DMS114 treated with DMSO at 0.1 percent for 48 hours (cell line): ENCODE results near the gene CDCA3.
"Not testable (repeated sequence)": the region's sequence is repeated elsewhere in the genome, so short reads cannot be mapped to it uniquely, and the experiment has no call there.

ENCODE experiments used
- DNase-seq: peaks from one replicate; lab custom pipeline; 2025; ENCODE audit not compliant: unreplicated experiment; lab: John Stamatoyannopoulos, UW

CDCA3 gene

DNA sequence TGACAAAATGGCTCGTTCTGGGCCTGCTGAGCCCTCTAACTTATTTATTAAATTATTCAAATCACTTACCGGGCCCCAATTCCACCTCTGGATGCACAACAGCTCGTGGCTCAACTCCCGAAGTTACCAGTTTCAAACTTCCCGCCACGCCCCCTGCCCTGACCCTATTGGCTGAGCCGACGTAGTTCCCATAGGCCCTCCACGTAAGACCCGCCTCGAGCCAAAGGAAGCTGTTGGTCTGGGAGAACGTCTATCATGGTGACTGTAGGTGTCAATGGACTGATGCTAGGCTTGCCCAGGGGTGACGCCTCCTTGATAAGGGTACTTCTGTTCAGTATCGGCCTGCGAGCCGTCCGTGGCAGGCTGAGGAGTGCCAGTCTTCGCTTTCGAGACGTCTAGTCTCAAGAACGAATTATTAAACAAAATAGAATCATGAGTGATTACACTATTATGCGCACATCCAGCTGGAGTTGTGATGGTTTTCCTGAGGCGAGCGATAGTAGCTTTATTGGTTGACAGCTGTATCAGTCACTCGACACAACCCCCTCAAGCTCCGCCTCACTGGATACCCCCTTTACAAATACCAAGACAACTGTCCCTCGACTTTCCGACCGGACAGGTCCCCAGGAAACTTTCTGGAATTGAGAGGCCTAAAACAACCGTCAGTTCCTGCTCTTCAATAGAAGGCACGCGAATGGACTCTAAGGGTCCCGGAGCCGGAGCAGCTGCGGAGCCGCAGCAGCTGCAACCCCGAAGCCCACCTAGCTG lies at the start of gene CDCA3:
Gene CDCA3 (minus strand): TSS at position 134 of the 768 bp plus-strand sequence. CDS start 334 bp downstream, outside the sequence.
- DNase-seq = peak; percentile 98

DNA sequence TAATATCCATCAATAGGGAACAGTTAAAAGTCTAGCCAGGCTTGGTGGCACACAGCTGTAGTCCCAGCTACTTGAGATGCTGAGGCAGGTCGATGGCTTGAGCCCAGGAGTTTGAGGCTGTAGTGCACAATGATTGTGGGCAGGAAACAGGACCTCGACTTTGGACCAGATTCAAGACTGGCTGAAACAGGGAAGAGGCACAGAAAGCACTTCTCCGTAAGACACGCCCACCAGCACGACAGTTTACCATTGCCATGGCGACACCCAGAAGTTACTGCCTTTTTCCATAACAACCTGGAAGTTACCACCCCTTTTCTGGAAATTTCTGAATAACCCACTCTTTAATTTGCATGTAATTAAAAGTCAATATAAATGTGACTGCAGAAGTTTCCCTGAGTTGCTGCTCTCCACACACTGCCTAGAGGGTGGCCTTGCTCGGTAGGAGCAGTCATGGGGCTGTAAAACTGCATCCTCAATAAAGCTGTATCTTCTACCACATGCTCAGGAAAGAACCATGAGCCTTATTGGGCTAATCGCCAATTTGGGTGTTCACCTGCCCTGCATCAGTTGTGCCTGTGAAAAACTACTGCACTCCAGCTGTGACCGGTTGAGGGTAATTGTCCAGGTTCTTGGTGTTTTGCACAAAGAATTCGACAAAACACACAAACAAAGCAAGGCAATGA lies 48.9 kb upstream of the CDCA3 start:
- DNase-seq = no peak

DNA sequence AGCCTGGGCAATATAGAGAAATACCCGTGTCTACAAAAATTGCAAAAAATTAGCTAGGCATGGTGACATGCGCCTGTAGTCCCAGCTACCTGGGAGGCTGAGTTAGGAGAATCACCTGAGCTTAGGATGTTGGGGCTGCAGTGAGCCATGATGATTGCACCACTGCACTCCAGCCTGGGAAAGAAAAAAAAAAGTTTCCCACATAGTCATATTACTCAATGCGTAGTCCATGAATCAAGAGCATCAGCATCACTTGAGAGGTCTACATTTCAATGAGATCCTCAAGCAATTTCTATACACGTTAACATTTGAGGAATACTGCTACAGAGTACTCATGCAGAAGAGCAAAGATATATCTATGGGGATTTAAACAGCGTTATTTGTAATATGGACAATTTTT lies 48.3 kb upstream of the CDCA3 start:
- no peak for DNase-seq

GRCh38 chr12:6896846-6897435 lies 45.9 kb upstream of the CDCA3 start:
- DNase-seq = no peak

DNA sequence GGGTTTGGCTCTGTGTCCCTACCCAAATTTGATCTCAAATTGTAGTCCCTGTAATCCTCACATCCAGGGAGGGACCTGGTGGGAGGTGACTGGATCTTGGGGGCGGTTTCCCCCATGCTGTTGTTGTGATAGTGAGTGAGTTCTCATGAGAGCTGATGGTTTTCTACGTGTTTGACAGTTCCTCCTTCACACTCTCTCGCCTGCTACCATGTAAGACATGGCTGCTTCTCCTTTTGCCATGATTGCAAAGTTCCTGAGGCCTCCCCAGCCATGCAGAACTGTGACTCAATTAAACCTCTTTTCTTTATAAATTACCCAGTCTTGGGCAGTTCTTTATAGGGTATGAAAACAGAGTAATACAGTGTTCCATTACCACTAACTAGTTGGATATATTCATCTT lies 43.2 kb upstream of the CDCA3 start:
- no peak for DNase-seq

DNA sequence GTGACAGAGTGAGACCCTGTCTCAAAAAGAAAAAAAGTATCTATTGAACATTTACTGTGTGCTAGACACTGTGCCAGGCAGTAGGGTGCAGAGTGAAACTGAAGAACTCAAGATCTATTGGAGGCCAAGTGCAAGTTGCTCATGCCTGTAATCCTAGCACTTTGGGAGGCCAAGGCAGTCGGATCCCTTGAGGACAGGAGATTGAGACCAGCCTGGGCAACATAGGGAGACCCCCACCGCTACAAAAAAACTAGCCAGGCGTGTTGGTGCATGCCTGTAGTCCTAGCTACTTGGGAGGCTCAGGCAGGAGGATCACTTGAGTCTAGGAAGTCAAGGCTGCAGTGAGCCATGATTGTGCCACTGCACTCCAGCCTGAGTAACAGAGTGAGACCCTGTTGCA lies 41.6 kb upstream of the CDCA3 start:
- not testable (repeated sequence) for DNase-seq

- no peak for DNase-seq
These were observed 40.5 kb upstream of the CDCA3 start for GRCh38 chr12:6891646-6892001.

DNA sequence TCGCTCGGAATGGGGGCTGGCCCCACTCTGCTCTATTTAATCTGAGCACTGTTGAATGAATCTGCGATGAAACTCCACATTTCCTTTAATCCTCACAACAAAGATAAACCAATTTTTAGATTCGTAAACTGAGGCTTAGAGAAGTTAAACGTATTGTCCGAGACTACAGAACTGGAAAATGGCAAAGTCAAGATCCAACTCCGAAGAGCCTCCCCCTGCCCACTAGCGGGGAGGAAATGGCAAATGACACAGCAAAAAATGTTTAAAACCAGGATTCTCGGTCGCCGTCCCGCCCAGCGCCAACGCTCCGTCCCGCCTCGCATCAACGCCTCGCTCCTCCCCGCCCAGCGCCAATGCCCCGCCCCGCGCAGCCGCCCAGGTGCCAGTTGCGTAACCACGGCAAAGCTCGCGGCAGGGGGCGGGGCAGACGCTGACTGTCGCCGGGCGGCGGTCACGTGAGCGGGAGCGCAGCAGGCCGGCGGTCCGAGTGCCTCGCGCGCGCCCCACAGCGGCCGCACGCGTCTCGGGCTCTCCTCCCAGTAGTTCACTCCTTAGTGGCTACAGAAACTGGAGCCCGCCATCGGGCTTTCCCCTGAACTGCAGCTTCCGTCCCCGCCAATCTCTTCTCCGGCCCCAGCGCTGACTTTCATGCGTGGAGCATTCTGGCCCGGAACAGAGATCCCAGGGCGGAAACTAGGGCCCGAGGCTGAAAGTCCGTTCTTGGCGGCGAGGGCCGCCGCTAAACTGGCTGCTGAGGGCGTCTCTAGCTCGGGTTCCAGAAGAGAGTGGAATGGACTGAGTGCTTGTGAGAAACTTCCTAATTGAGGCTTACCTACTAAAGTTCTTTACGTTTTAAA lies 39.9 kb upstream of the CDCA3 start:
- peak; percentile 94 for DNase-seq

- not testable (repeated sequence) for DNase-seq
These were observed 38.9 kb upstream of the CDCA3 start for GRCh38 chr12:6889775-6890573.

- not testable (repeated sequence) for DNase-seq
These were observed 37.7 kb upstream of the CDCA3 start for GRCh38 chr12:6888794-6889193.

GRCh38 chr12:6888360-6888759 lies 37.3 kb upstream of the CDCA3 start:
- no peak for DNase-seq

- DNase-seq = no peak
These were observed 36.4 kb upstream of the CDCA3 start for GRCh38 chr12:6887460-6887859.

DNA sequence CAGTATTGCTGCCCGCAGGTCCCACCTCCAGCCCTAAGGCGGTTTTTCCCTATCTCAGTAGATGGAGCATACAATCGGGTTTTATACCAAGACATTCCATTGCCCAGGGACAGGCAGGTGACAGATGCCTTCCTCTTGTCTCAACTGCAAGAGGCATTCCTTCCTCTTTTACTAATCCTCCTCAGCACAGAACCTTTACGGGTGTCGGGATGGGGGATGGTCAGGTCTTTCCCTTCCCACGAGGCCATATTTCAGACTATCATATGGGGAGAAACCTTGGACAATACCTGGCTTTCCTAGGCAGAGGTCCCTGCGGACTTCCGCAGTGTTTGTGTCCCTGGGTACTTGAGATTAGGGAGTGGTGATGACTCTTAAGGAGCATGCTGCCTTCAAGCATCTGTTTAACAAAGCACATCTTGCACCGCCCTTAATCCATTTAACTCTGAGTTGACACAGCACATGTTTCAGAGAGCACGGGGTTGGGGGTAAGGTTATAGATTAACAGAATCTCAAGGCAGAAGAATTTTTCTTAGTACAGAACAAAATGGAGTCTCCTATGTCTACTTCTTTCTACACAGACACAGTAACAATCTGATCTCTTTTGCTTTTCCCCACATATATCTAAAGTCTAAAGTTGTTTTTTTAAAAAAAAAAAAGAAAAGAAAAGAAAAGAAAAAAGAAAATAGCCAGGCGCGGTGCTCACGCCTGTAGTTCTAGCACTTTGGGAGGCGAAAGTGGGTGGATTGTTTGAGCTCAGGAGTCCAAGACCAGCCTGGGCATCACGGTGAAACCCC lies 35.3 kb upstream of the CDCA3 start:
- not testable (repeated sequence) for DNase-seq

DNA sequence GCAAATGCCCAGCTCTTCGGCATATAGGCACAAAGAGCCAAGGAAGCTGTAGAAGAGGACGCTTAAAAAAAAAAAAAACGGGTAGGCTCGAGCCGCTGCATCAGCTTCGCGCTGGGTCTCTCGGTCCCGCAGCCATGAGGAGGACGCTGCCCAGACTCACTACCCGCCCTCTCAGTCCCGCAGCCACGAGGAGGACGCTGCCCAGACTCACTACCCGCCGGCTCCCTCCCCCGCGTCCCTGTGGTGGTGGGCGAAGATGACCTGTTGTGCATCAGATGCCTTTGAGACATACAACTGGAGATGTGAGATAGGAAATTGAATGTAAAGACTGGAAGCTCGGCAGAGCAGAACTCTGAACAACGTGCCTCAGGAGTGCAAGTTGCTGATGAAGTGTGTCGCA lies 33.5 kb upstream of the CDCA3 start:
- DNase-seq = no peak

DNA sequence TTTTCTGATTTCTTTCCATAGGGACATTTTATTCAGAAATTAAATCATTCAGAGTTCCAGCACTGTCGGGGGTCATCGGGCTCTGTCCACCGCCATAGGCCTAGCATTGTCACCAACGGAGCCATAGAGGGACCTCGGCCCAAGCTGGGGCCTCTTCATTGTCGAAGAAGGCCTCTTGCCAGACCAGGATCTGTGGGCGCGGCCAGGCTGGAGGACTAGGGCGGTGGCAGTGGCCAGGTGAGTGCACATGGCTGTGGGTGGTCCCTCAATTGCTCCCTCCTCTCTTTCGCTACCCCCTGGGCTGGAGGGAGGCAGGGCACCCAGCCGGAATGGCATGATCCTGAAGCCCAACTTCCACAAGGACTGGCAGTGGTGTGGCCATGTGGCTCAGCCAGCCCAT lies 32.6 kb upstream of the CDCA3 start:
- DNase-seq = no peak

DNA sequence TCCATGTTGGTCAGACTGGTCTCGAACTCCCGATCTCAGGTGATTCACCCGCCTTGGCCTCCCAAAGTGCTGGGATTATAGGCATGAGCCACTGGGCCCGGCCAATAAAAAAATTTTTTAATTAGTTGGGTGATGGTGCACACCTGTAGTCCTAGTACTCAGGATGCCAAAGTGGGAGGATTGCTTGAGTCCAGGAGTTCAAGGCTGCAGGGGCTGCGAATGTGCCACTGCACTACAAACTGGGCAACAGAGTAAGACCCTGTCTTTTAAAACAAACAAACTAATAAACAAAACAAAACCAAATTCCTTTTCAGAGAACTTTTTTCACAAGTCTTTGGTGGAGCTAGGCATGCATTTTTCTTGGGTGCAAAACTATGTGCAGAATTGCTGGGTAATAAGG lies 32.2 kb upstream of the CDCA3 start:
- DNase-seq = no peak

GRCh38 chr12:6879824-6880223 lies 28.7 kb upstream of the CDCA3 start:
- not testable (repeated sequence) for DNase-seq

DNA sequence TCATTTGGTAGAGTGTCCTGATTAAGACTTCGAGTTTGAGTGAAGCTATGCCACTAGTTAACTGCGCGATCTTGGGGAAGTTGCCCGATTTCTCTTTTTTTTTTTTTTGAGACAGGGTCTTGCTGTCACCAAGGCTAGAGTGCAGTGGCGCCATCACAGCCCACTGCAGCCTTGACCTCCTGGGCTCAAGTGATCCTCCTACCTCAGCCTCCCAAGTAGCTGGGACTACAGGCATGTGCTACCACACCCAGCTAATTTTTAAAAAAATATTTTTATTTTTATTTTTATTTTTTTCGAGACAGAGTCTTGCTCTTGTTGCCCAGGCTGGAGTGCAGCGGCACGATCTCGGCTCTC lies 22.9 kb upstream of the CDCA3 start:
- DNase-seq = not testable (repeated sequence)

- peak; percentile 92 for DNase-seq
These were observed 22.3 kb upstream of the CDCA3 start, which contains the start of gene SPSB2 for GRCh38 chr12:6873094-6874014. Gene SPSB2, minus strand, starts transcription at chr12:6873303. Its CDS starts 402 bp downstream, at chr12:6872901.
